PC-9 (cell line): ENCODE measurements around the gene C2orf74.
"Not testable (repeated sequence)": the region's sequence is repeated elsewhere in the genome, so short reads cannot be mapped to it uniquely, and the experiment has no call there.

Experiments
- EZH2 ChIP-seq: fragments of 200-600 bp; sonication (generic); IDR thresholded peaks from 2 replicates; pipeline ENCODE4 v1.8.0; 2017; ENCODE audit warnings: antibody characterized with exemption, low read depth
- TF ChIP-seq, protein P1 (sequence below): fragments of 200-600 bp; sonication (generic); conservative IDR thresholded peaks from 2 replicates; pipeline ENCODE4 v1.6.1; 2017; ENCODE audit warnings: mixed run types, antibody characterized with exemption, mild to moderate bottlenecking, moderate library complexity

DNA sequence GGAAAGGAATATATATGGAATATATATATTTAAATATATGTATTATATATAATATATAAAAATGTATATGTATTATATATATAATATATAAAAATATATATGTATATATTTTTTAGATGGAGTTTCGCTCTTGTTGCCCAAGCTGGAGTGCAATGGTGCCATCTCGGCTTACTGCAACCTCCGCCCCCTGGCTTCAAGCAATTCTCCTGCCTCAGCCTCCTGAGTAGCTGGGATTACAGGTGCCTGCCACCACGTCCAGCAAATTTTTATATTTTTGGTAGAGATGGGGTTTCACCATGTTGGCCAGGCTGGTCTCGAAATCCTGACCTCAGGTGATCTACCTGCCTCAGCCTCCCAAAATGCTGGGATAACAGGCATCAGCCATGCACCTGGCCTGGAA, 13.9 kb upstream of the C2orf74 start:
- TF ChIP-seq, protein P1, sequence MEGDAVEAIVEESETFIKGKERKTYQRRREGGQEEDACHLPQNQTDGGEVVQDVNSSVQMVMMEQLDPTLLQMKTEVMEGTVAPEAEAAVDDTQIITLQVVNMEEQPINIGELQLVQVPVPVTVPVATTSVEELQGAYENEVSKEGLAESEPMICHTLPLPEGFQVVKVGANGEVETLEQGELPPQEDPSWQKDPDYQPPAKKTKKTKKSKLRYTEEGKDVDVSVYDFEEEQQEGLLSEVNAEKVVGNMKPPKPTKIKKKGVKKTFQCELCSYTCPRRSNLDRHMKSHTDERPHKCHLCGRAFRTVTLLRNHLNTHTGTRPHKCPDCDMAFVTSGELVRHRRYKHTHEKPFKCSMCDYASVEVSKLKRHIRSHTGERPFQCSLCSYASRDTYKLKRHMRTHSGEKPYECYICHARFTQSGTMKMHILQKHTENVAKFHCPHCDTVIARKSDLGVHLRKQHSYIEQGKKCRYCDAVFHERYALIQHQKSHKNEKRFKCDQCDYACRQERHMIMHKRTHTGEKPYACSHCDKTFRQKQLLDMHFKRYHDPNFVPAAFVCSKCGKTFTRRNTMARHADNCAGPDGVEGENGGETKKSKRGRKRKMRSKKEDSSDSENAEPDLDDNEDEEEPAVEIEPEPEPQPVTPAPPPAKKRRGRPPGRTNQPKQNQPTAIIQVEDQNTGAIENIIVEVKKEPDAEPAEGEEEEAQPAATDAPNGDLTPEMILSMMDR, result not testable (repeated sequence)
- TF ChIP-seq EZH2, result not testable (repeated sequence)
